AG04449 (cell line): ENCODE results near the gene IMPA2.
"Not testable (repeated sequence)": the region's sequence is repeated elsewhere in the genome, so short reads cannot be mapped to it uniquely, and the experiment has no call there.

ENCODE experiments used
- CTCF ChIA-PET: fragments of 350-600 bp; formaldehyde crosslinking; extraction: SDS; loops from one replicate; lab custom pipeline; 2021; ENCODE audit warnings: antibody characterized with exemption; lab: Yijun Ruan, JAX
- POLR2A ChIA-PET: fragments of 400-600, 350-600 bp; formaldehyde crosslinking; extraction: SDS; loops from one replicate; lab custom pipeline; 2020; ENCODE audit warnings: antibody characterized with exemption, inconsistent platforms; lab: Yijun Ruan, JAX
- DNase-seq: peaks from one replicate; pipeline ENCODE4 v3.0.0-alpha.2; 2010; ENCODE audit warnings: low read depth, low spot score
- H3K4me3 ChIP-seq: 2 replicates; pipeline ENCODE4 v1.5.1; 2011; ENCODE audit warnings: low read depth, mild to moderate bottlenecking, control low read depth, low read length
- TF ChIP-seq, protein P1 (sequence below): IDR thresholded peaks from one replicate; pipeline ENCODE4 v1.5.1; 2011; ENCODE audit warnings: mild to moderate bottlenecking, moderate library complexity, low read length, control low read depth, inconsistent platforms; ENCODE audit not compliant: insufficient read depth; ENCODE audit errors: missing control alignments

IMPA2 gene

DNA sequence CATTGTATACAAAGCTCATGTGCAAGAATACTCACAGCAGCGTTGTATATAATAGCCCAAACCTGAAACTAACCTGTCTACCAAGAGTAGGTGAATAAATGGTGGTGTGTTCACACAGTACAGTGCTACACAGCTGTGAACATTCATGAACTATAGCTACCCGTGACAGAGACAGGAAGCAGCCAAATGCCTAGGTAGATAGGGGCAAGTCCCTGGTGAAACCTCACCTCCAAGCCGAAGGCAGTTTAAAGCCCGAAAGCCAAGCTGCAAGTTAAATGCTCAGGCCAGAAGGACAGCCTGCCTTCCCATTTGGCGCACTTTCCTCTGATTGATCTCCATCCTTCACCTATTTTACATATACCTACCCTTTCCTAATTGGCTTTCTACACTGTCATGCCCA lies 36.5 kb upstream of the IMPA2 start:
- DNase-seq, result no peak

DNA sequence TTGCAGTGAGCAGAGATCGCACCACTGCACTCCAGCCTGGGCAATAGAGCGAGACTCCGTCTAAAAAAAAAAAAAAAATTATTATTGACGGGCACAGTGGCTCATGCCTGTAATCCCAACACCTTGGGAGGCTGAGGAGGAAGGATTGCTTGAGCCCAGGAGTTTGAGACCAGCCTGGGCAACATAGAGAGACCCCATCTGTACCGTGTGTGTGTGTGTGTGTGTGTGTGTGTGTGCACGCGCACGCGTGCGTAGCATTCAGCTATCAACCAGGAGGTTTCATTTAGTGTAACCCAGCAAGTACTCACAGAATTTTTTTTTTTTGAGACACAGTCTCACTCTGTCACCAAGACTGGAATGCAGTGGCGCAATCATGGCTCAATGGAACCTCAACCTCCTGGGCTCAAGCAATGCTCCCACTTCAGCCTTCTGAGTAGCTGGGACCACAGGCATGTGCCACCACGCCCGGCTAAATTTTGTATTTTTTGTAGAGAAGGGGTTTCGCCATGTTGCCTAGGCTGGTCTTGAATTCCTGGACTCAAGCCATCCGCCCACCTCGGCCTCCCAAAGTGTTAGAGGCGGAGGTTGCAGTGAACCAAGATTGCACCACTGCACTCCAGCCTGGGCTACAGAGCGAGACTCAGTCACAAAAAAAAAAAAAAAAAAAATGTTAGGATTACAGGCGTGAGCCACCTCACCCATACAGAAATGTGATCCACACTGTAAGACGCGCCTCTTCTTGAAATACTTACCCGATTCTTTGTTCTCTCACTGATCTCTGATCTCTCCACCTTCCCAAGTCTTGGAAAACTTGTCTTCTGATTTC lies 35.3 kb upstream of the IMPA2 start:
- ChIA-PET POLR2A (interaction anchor here (0.7 to 1.2 kb wide), 3 partner anchors 35 to 1023 kb away, joined by 4 to 6 read pairs (median 5); no protein-coding TSS in a partner anchor), CTCF (interaction anchor here (1.0 to 21.7 kb wide), 7 partner anchors 7 to 93 kb away, joined by 3 to 809 read pairs (median 4); no protein-coding TSS in a partner anchor)
- not testable (repeated sequence) for DNase-seq, H3K4me3 ChIP-seq

More for the DNA sequence above, 36.5 kb upstream of the IMPA2 start:
- no peak overlapping the region for H3K4me3 ChIP-seq
- POLR2A ChIA-PET, result no interaction called here
- CTCF ChIA-PET, result interaction anchor here (3.2 to 21.7 kb wide), 3 partner anchors 6 to 93 kb away, joined by 19 to 809 read pairs (median 138); no protein-coding TSS in a partner anchor
- TF ChIP-seq, protein P1, sequence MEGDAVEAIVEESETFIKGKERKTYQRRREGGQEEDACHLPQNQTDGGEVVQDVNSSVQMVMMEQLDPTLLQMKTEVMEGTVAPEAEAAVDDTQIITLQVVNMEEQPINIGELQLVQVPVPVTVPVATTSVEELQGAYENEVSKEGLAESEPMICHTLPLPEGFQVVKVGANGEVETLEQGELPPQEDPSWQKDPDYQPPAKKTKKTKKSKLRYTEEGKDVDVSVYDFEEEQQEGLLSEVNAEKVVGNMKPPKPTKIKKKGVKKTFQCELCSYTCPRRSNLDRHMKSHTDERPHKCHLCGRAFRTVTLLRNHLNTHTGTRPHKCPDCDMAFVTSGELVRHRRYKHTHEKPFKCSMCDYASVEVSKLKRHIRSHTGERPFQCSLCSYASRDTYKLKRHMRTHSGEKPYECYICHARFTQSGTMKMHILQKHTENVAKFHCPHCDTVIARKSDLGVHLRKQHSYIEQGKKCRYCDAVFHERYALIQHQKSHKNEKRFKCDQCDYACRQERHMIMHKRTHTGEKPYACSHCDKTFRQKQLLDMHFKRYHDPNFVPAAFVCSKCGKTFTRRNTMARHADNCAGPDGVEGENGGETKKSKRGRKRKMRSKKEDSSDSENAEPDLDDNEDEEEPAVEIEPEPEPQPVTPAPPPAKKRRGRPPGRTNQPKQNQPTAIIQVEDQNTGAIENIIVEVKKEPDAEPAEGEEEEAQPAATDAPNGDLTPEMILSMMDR, result no peak

DNA sequence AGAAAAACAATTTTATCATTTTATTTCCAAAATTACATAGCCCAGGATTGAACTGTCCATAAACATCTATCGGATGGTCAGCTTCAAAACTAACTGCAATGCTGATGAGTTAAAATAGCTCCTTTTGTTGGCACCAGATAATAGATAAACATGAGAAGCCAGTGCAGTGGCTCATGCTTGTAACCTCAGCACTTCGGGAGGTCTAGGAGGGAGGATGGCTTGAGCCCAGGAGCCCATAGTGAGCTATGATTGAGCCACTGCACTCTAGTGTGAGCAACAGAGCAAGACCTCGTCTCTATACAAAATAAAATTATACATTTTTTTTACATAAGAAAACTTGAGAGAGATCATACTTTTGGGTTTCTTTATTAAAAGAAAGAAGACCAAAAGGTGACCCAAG lies 34.6 kb upstream of the IMPA2 start:
- no peak for DNase-seq
- H3K4me3 ChIP-seq, result no peak overlapping the region; the same call in 1 of the 2 replicates
- TF ChIP-seq, protein P1, result no peak
- ChIA-PET CTCF (interaction anchor here (1.0 to 21.7 kb wide), 7 partner anchors 8 to 213 kb away, joined by 3 to 809 read pairs (median 3); no protein-coding TSS in a partner anchor), POLR2A (interaction anchor here (1.2 kb wide), 2 partner anchors 34 to 332 kb away, joined by 4 to 5 read pairs; no protein-coding TSS in a partner anchor)

DNA sequence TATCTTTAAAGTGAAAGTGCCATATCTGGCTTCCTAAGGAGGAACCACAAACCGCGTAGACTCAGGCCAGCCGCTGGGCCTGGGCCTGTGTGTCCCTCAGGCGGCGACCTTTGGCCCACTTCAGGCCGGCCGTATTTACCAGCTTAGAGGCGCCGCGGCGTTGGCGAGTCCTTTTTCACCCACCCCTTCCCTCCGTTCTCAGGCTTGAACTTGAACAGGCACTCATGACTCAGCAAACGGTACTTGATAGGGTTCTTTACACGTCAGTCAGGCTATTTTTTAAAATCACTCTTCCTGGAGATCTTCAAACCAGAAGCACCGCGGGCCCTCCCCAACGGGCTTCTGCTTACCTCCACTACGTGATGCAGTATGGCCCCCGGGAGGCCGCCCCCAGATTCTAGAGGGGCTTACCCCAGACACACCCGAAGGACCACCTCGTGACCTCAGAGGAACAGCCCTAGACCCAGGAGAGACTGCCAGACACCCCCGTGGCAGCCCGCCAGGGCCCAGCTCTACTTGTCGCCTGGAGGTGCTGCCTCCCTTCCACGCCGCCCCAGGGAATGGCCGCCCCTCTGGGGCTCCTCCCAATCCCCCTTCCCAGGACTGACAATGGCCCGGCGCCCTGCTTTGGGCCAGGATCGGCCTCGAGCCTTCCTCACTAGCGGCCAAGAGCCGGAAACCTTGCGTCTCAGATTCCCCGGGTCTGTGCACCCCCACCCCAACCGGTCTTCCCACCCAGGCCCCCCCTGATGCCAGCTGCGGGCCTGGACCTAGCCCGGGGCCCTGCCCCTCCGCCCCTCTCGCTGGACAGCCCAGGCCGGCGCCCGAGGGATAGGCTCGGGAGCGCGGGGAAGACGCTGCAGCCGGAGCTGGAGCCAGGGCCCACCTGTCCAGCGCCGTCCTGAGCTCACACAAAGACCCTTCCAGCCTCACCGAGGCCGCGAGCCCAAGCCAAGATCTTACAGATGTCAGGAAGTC lies 33.8 kb upstream of the IMPA2 start:
- POLR2A ChIA-PET, result interaction anchor here (1.2 to 2.1 kb wide), 3 partner anchors 33 to 331 kb away, joined by 4 to 7 read pairs (median 5); no protein-coding TSS in a partner anchor
- CTCF ChIA-PET, result interaction anchor here (0.8 to 21.7 kb wide), 9 partner anchors 8 to 215 kb away, joined by 3 to 809 read pairs (median 3); no protein-coding TSS in a partner anchor
- TF ChIP-seq, protein P1, result no peak
- peak; percentile 94 for DNase-seq
- peak overlapping the region; percentile 37 for H3K4me3 ChIP-seq

DNA sequence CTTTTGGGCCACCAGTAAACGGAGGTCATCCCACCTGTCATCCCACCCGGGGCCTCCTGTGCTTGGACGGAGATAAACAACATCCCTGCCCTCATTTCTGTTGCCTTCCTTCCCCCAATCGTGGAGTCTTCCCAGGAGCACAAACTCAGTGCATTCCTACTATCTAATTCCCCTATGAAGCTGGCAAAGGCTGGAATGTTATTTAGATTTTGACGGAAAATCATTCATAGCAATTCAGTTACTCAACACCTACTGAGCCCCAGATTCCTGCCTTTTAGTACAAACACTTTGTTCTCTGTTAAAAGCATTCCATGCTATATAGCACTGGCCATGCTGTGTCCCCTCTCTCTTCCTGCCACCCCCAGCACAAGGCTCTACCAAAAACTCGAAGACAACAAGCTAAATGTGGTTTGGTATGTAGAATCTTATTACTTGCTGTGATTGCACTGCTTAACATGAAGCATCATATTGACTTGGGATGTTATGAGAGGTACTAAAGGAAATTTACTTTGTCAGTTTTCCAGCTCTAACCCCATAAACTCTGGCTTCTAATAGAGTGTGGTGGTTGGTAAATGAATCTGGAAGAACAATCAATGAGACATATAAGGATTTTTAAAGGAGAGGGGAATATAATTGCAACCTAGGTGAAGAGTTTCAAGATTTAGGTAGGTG lies 32.3 kb upstream of the IMPA2 start:
- TF ChIP-seq, protein P1, result no peak
- DNase-seq, result no peak
- H3K4me3 ChIP-seq, result no peak overlapping the region
- POLR2A ChIA-PET, result interaction anchor here (1.0 to 2.1 kb wide), 4 partner anchors 10 to 45 kb away, joined by 3 to 7 read pairs (median 3); no protein-coding TSS in a partner anchor
- CTCF ChIA-PET, result interaction anchor here (1.3 to 21.7 kb wide), 4 partner anchors 10 to 89 kb away, joined by 4 to 809 read pairs (median 72); no protein-coding TSS in a partner anchor

DNA sequence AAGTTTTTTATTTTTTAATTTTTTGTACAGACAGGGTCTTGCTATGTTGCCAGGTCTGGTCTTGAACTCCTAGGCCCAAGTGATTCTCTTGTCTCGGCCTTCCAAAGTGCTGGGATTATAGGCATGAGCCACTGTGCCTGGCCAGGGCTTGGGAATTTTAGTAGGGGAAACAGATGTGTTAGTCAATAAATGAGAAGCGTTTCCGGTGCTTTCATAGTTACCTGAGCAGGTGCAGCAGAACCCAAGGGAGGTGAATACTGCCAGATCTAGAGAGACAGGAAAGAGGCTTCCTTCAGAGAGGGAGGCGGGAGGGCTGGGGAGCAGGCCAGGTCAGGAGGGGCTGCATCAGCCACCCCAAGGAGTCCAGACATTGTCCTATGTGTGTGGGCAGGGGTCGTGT lies 30.5 kb upstream of the IMPA2 start:
- TF ChIP-seq, protein P1, result no peak
- no peak for DNase-seq
- ChIA-PET POLR2A (interaction anchor here (1.0 kb wide), 1 partner anchor 13 kb away, joined by 3 read pairs; no protein-coding TSS in a partner anchor), CTCF (interaction anchor here (12.8 to 21.7 kb wide), 2 partner anchors 12 to 45 kb away, joined by 138 to 809 read pairs; no protein-coding TSS in a partner anchor)
- H3K4me3 ChIP-seq, result no peak overlapping the region
